HEK293 (cell line): Measurements from ENCODE around the gene IL1RN.
A peak's percentile ranks its signal among the peaks of the same experiment; 100 is the strongest.

Experiments used
- CTCF ChIA-PET: fragments of 350-600 bp; formaldehyde crosslinking; extraction: SDS; loops from one replicate; lab custom pipeline; 2021; ENCODE audit warnings: antibody characterized with exemption; lab: Yijun Ruan, JAX
- POLR2A ChIA-PET: fragments of 300-600 bp; formaldehyde crosslinking; extraction: SDS; loops from one replicate; lab custom pipeline; 2020; ENCODE audit warnings: antibody characterized with exemption, inconsistent platforms; lab: Yijun Ruan, JAX
- H3K27ac ChIP-seq: fragments of 200-500 bp; sonication (Bioruptor generic); 2 replicates; pipeline ENCODE4 v1.5.1; 2014; ENCODE audit warnings: low read depth, low read length, control low read depth, inconsistent platforms; ENCODE audit errors: extremely low read depth
- H3K36me3 ChIP-seq, 2 experiments: fragments of 200-500 bp in 1 of 2; sonication (Bioruptor generic) in 1 of 2; 1 replicate in 1 of 2; 2 replicates in 1 of 2; pipeline ENCODE4 v1.5.1; 2014 to 2017; ENCODE audit warnings: inconsistent platforms in 2 of 2, low read length in 2 of 2; ENCODE audit not compliant: control insufficient read depth in 2 of 2, insufficient read depth in 1 of 2
- H3K4me1 ChIP-seq: fragments of 200-500 bp; sonication (Bioruptor generic); 2 replicates; pipeline ENCODE4 v1.5.1; 2014; ENCODE audit warnings: mild to moderate bottlenecking, low read length, inconsistent platforms; ENCODE audit not compliant: control insufficient read depth, insufficient read depth
- H3K4me3 ChIP-seq: 2 replicates; pipeline ENCODE4 v1.5.1; 2011; ENCODE audit warnings: low read depth, mild to moderate bottlenecking, control low read depth, low read length, moderate library complexity
- H3K9me3 ChIP-seq: fragments of 200-500 bp; sonication (Bioruptor generic); 2 replicates; pipeline ENCODE4 v1.5.1; 2014; ENCODE audit warnings: low read depth, low read length, inconsistent platforms; ENCODE audit not compliant: control insufficient read depth, insufficient read depth
- EGR2 ChIP-seq: fragments of 450-650 bp; formaldehyde crosslinking; IDR thresholded peaks from 2 replicates; pipeline ENCODE4 v1.5.1; 2016; ENCODE audit warnings: low read depth, missing biosample characterization, missing genetic modification characterization
- GLI4 ChIP-seq: fragments of 450-650 bp; formaldehyde crosslinking; IDR thresholded peaks from 2 replicates; pipeline ENCODE4 v1.5.1; 2016; ENCODE audit warnings: missing biosample characterization, missing genetic modification characterization
- KLF1 ChIP-seq: fragments of 450-650 bp; formaldehyde crosslinking; IDR thresholded peaks from 2 replicates; pipeline ENCODE4 v1.5.1; 2016; ENCODE audit warnings: missing biosample characterization, missing genetic modification characterization
- SP7 ChIP-seq: fragments of 450-650 bp; formaldehyde crosslinking; IDR thresholded peaks from 2 replicates; pipeline ENCODE4 v1.5.1; 2016; ENCODE audit warnings: missing biosample characterization, missing genetic modification characterization
- ZBTB48 ChIP-seq: fragments of 450-650 bp; formaldehyde crosslinking; IDR thresholded peaks from 2 replicates; pipeline ENCODE4 v1.5.1; 2016; ENCODE audit warnings: missing biosample characterization, missing genetic modification characterization
- ZIC2 ChIP-seq: fragments of 450-650 bp; formaldehyde crosslinking; IDR thresholded peaks from 2 replicates; pipeline ENCODE4 v1.5.1; 2016; ENCODE audit warnings: missing biosample characterization, missing genetic modification characterization
- ZNF335 ChIP-seq: fragments of 450-650 bp; formaldehyde crosslinking; conservative IDR thresholded peaks from 2 replicates; pipeline ENCODE4 v1.5.1; 2016; ENCODE audit warnings: missing biosample characterization, missing genetic modification characterization
- ZNF416 ChIP-seq: fragments of 450-650 bp; formaldehyde crosslinking; IDR thresholded peaks from 2 replicates; pipeline ENCODE4 v1.5.1; 2016; ENCODE audit warnings: missing biosample characterization, missing genetic modification characterization
- ZNF433 ChIP-seq: fragments of 450-650 bp; formaldehyde crosslinking; IDR thresholded peaks from 2 replicates; pipeline ENCODE4 v1.5.1; 2016; ENCODE audit warnings: missing biosample characterization, missing genetic modification characterization, low read depth
- ZNF48 ChIP-seq: fragments of 450-650 bp; formaldehyde crosslinking; IDR thresholded peaks from 2 replicates; pipeline ENCODE4 v1.5.1; 2016; ENCODE audit warnings: missing biosample characterization, missing genetic modification characterization
- ZNF561 ChIP-seq: fragments of 450-650 bp; IDR thresholded peaks from 2 replicates; pipeline ENCODE4 v1.5.1; 2018; ENCODE audit warnings: missing biosample characterization, missing genetic modification characterization, borderline replicate concordance
- ZNF600 ChIP-seq: fragments of 450-650 bp; formaldehyde crosslinking; IDR thresholded peaks from 2 replicates; pipeline ENCODE4 v1.5.1; 2016; ENCODE audit warnings: missing biosample characterization, missing genetic modification characterization
- ZNF610 ChIP-seq: fragments of 450-650 bp; formaldehyde crosslinking; IDR thresholded peaks from 2 replicates; pipeline ENCODE4 v1.5.1; 2016; ENCODE audit warnings: missing biosample characterization, missing genetic modification characterization, borderline replicate concordance
- ZNF623 ChIP-seq: fragments of 450-650 bp; formaldehyde crosslinking; IDR thresholded peaks from 2 replicates; pipeline ENCODE4 v1.5.1; 2016; ENCODE audit warnings: missing biosample characterization, missing genetic modification characterization
- ZNF658 ChIP-seq: fragments of 450-650 bp; formaldehyde crosslinking; IDR thresholded peaks from 2 replicates; pipeline ENCODE4; 2016; ENCODE audit warnings: missing biosample characterization, missing genetic modification characterization
- ZNF670 ChIP-seq: fragments of 450-650 bp; formaldehyde crosslinking; IDR thresholded peaks from 2 replicates; pipeline ENCODE4 v1.5.1; 2016; ENCODE audit warnings: missing biosample characterization, missing genetic modification characterization, low read depth
- ZNF830 ChIP-seq: fragments of 450-650 bp; IDR thresholded peaks from 2 replicates; pipeline ENCODE4 v1.5.0; 2018; ENCODE audit warnings: missing biosample characterization, missing genetic modification characterization, low read depth, mild to moderate bottlenecking, moderate library complexity
- ZXDB ChIP-seq: fragments of 450-650 bp; formaldehyde crosslinking; IDR thresholded peaks from 2 replicates; pipeline ENCODE4 v1.5.1; 2016; ENCODE audit warnings: missing biosample characterization, missing genetic modification characterization
- TF ChIP-seq, protein P1 (sequence below): fragments of 450-650 bp; formaldehyde crosslinking; IDR thresholded peaks from 2 replicates; pipeline ENCODE4 v1.5.1; 2016; ENCODE audit warnings: missing biosample characterization, missing genetic modification characterization
- TF ChIP-seq, protein P2 (sequence below): fragments of 450-650 bp; formaldehyde crosslinking; IDR thresholded peaks from 2 replicates; pipeline ENCODE4 v1.5.1; 2016; ENCODE audit warnings: missing biosample characterization, missing genetic modification characterization
- TF ChIP-seq, protein P3 (sequence below): fragments of 450-650 bp; formaldehyde crosslinking; IDR thresholded peaks from 2 replicates; pipeline ENCODE4 v1.5.1; 2016; ENCODE audit warnings: missing biosample characterization, missing genetic modification characterization

IL1RN gene

DNA sequence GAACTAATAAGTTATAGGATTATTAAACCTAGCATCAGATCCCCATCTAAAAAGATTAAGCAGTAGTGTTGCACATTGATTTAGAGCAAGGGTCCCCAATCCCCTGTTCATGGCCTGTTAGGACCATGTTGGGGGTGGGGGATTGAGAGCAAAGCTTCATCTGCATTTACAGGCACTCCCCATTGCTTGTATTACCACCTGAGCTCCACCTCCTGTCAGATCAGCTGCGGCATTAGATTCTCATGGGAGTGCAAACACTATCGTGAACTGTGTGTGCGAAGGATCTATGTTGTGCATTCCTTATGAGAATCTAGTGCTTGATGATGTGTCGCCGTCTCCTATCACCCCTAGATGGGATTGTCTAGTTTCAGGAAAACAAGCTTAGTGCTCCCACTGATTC lies 27.9 kb downstream of the IL1RN start:
- H3K4me1 ChIP-seq: no peaks in the 10 kb centered on the region; the same call in 1 of the 2 replicates
- no peak overlapping the region for H3K27ac ChIP-seq
- H3K4me3 ChIP-seq: no peak overlapping the region
- H3K36me3 ChIP-seq: no peaks in the 10 kb centered on the region
- ChIA-PET CTCF (interaction anchor here (0.6 to 2.8 kb wide), 4 partner anchors 17 to 474 kb away, joined by 3 to 19 read pairs (median 4); no protein-coding TSS in a partner anchor), POLR2A (interaction anchor here (1.5 kb wide), 1 partner anchor 43 kb away, joined by 4 read pairs; no protein-coding TSS in a partner anchor)
- peak; percentile 97 for TF ChIP-seq ZNF610 (tag by site-specific recombination)
- no peak for TF ChIP-seq ZNF670 (tag by site-specific recombination)
- no peaks in the 10 kb centered on the region for H3K9me3 ChIP-seq

DNA sequence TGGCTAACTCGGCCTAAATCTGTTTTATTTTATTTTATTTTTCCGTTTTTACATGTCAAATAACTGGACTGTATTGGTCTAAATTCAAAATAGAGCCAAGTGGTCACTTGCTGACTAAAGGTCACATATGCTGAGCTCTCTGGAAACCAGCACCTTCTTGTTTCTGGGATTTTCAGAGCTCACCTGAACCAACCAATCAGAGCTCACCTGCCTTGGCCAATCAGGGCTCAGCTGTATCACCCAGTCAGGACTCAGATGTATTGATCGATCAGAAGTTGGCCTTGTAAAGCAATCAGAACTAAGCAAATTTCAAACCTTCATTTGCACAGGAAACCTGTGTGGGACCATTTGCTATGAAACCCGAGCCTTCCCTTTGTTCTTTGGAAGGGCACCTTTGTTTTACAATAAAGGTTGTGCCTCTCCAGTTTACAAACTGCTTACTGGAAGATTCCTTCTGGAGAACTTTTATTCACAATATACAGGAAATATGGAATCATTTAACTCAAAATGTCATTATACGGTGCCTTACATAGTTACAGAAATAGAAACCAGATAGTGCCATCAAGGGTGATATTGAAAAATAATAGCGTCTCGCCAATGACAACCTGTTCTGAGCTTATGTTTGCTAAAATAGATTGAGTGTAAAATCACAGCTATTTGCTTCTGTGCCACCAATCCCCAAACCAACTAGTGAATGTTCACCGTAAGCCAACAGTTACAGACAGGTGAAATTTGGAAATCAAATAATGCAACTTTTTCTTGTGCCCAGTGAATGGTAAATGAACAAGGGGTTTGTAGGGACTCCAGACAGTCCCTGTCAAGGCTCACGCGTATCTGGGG lies 29.1 kb downstream of the IL1RN start:
- ChIA-PET CTCF (interaction anchor here (0.6 to 2.8 kb wide), 5 partner anchors 8 to 44 kb away, joined by 3 to 19 read pairs (median 5); no protein-coding TSS in a partner anchor), POLR2A (interaction anchor here (1.5 kb wide), 1 partner anchor 42 kb away, joined by 4 read pairs; no protein-coding TSS in a partner anchor)

DNA sequence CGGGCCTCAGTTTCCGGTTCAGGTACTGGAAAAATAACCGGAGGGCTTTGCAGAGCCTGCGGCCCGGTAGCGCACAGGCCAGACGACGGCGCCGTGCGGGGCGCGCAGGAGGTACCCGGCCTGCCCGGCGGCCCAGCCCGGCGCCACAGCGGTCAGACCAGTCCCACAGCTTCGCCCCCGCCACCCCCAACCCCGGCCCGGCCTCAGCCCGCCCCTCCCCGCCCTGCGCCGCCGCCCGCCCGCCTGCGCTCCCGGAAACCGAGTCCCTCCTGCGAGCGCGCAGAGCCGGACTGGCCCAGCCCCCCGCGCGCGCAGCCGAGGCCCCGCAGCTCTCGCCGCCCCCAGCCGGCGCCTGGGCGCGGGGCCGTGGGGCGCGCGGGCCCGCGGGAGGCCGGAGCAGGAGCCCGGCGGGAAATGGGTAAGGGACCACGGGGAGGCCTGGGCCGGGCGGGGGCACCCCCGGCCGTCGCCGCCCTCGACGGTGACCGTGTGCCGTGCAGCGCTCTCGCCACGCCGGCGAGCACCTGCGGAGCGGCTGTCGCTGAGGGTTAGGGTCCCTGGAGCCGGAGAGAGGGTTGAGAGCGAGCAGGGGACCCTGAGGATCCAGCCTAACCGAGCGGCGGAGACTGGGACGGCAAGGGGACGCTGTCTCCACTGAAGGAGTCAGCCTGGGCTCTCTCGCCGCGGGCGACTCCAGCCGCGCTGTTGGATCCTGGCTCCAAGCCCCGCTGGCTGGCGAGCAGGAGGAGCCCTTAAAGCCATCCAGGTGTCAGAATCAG lies 29.9 kb downstream of the IL1RN start:
- Histone ChIP-seq H3K4me1 (no peaks in the 10 kb centered on the region; the same call in 1 of the 2 replicates), H3K4me3 (peak overlapping the region; percentile 20), H3K36me3 (no peaks in the 10 kb centered on the region), H3K9me3 (no peaks in the 10 kb centered on the region), H3K27ac (peak overlapping the region; percentile 69; the same call in 1 of the 2 replicates)
- CTCF ChIA-PET: interaction anchor here (0.5 to 2.8 kb wide), 8 partner anchors 19 to 355 kb away, joined by 3 to 21 read pairs (median 6); no protein-coding TSS in a partner anchor
- POLR2A ChIA-PET: interaction anchor here (1.4 kb wide), 1 partner anchor 41 kb away, joined by 3 read pairs; no protein-coding TSS in a partner anchor
- no peak for TF ChIP-seq KLF1 (tag by site-specific recombination)
- TF ChIP-seq, protein P1, sequence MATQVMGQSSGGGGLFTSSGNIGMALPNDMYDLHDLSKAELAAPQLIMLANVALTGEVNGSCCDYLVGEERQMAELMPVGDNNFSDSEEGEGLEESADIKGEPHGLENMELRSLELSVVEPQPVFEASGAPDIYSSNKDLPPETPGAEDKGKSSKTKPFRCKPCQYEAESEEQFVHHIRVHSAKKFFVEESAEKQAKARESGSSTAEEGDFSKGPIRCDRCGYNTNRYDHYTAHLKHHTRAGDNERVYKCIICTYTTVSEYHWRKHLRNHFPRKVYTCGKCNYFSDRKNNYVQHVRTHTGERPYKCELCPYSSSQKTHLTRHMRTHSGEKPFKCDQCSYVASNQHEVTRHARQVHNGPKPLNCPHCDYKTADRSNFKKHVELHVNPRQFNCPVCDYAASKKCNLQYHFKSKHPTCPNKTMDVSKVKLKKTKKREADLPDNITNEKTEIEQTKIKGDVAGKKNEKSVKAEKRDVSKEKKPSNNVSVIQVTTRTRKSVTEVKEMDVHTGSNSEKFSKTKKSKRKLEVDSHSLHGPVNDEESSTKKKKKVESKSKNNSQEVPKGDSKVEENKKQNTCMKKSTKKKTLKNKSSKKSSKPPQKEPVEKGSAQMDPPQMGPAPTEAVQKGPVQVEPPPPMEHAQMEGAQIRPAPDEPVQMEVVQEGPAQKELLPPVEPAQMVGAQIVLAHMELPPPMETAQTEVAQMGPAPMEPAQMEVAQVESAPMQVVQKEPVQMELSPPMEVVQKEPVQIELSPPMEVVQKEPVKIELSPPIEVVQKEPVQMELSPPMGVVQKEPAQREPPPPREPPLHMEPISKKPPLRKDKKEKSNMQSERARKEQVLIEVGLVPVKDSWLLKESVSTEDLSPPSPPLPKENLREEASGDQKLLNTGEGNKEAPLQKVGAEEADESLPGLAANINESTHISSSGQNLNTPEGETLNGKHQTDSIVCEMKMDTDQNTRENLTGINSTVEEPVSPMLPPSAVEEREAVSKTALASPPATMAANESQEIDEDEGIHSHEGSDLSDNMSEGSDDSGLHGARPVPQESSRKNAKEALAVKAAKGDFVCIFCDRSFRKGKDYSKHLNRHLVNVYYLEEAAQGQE (tag by site-specific recombination): 0 out of 2 replicates have a peak, but pooled peaks have one; percentile 13
- TF ChIP-seq ZNF830 (tag by site-specific recombination): no peak
- no peak for TF ChIP-seq SP7 (tag by site-specific recombination)
- TF ChIP-seq, protein P2, sequence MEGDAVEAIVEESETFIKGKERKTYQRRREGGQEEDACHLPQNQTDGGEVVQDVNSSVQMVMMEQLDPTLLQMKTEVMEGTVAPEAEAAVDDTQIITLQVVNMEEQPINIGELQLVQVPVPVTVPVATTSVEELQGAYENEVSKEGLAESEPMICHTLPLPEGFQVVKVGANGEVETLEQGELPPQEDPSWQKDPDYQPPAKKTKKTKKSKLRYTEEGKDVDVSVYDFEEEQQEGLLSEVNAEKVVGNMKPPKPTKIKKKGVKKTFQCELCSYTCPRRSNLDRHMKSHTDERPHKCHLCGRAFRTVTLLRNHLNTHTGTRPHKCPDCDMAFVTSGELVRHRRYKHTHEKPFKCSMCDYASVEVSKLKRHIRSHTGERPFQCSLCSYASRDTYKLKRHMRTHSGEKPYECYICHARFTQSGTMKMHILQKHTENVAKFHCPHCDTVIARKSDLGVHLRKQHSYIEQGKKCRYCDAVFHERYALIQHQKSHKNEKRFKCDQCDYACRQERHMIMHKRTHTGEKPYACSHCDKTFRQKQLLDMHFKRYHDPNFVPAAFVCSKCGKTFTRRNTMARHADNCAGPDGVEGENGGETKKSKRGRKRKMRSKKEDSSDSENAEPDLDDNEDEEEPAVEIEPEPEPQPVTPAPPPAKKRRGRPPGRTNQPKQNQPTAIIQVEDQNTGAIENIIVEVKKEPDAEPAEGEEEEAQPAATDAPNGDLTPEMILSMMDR (tag by site-specific recombination): peak; percentile 22; the same call in 1 of the 2 replicates
- TF ChIP-seq ZXDB: no peak
- TF ChIP-seq ZNF658 (tag by site-specific recombination): no peak
- no peak for TF ChIP-seq ZNF600 (tag by site-specific recombination)
- no peak for TF ChIP-seq ZNF48 (tag by site-specific recombination)
- TF ChIP-seq ZNF623: no peak
- TF ChIP-seq ZNF335 (tag by site-specific recombination): peak; percentile 37; the same call in 1 of the 2 replicates
- no peak for TF ChIP-seq ZNF416 (tag by site-specific recombination)
- no peak for TF ChIP-seq EGR2
- peak; percentile 70 for TF ChIP-seq ZIC2 (tag by site-specific recombination)
- no peak for TF ChIP-seq GLI4
- TF ChIP-seq ZBTB48 (tag by site-specific recombination): peak; percentile 73
- TF ChIP-seq ZNF433 (tag by site-specific recombination): no peak
- TF ChIP-seq, protein P3, sequence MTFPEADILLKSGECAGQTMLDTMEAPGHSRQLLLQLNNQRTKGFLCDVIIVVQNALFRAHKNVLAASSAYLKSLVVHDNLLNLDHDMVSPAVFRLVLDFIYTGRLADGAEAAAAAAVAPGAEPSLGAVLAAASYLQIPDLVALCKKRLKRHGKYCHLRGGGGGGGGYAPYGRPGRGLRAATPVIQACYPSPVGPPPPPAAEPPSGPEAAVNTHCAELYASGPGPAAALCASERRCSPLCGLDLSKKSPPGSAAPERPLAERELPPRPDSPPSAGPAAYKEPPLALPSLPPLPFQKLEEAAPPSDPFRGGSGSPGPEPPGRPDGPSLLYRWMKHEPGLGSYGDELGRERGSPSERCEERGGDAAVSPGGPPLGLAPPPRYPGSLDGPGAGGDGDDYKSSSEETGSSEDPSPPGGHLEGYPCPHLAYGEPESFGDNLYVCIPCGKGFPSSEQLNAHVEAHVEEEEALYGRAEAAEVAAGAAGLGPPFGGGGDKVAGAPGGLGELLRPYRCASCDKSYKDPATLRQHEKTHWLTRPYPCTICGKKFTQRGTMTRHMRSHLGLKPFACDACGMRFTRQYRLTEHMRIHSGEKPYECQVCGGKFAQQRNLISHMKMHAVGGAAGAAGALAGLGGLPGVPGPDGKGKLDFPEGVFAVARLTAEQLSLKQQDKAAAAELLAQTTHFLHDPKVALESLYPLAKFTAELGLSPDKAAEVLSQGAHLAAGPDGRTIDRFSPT (tag by site-specific recombination): no peak

More for the DNA sequence above, 29.1 kb downstream of the IL1RN start:
- Histone ChIP-seq H3K36me3 (no peaks in the 10 kb centered on the region), H3K4me3 (peak overlapping the region; percentile 20; the same call in 1 of the 2 replicates), H3K27ac (no peak overlapping the region), H3K9me3 (no peaks in the 10 kb centered on the region), H3K4me1 (no peaks in the 10 kb centered on the region; the same call in 1 of the 2 replicates)
- no peak for TF ChIP-seq GLI4
- TF ChIP-seq ZNF561: no peak
- peak; percentile 30; the same call in 1 of the 2 replicates for TF ChIP-seq ZNF335 (tag by site-specific recombination)
